Lung microvascular endothelial cell (primary cell): ENCODE measurements around the gene PLPPR4. TPM values are rescaled to one million over a fixed set of nuclear protein-coding genes. Genes with fewer than 3 reads are reported as not detected.
A peak's percentile ranks its signal among the peaks of the same experiment; 100 is the strongest.
"Not testable (repeated sequence)": the region's sequence is repeated elsewhere in the genome, so short reads cannot be mapped to it uniquely, and the experiment has no call there.

Experiments
- DNase-seq, 2 donors: peaks; one replicate each; pipeline versions ENCODE4 v3.0.0 to v3.0.0-alpha.2; 2010; ENCODE audit warnings: low read depth in 2 of 2
- total RNA-seq: library from RNA; depleted of rRNA; stranded (reverse); fragments of >200 nt; gene quantifications from 2 replicates; pipeline ENCODE4 v1.2.1, GENCODE V29; 2014

The PLPPR4 gene, protein sequence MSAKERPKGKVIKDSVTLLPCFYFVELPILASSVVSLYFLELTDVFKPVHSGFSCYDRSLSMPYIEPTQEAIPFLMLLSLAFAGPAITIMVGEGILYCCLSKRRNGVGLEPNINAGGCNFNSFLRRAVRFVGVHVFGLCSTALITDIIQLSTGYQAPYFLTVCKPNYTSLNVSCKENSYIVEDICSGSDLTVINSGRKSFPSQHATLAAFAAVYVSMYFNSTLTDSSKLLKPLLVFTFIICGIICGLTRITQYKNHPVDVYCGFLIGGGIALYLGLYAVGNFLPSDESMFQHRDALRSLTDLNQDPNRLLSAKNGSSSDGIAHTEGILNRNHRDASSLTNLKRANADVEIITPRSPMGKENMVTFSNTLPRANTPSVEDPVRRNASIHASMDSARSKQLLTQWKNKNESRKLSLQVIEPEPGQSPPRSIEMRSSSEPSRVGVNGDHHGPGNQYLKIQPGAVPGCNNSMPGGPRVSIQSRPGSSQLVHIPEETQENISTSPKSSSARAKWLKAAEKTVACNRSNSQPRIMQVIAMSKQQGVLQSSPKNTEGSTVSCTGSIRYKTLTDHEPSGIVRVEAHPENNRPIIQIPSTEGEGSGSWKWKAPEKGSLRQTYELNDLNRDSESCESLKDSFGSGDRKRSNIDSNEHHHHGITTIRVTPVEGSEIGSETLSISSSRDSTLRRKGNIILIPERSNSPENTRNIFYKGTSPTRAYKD
- under 0.01 TPM in 1 of 2 replicates, not detected in the other for total RNA-seq

DNA sequence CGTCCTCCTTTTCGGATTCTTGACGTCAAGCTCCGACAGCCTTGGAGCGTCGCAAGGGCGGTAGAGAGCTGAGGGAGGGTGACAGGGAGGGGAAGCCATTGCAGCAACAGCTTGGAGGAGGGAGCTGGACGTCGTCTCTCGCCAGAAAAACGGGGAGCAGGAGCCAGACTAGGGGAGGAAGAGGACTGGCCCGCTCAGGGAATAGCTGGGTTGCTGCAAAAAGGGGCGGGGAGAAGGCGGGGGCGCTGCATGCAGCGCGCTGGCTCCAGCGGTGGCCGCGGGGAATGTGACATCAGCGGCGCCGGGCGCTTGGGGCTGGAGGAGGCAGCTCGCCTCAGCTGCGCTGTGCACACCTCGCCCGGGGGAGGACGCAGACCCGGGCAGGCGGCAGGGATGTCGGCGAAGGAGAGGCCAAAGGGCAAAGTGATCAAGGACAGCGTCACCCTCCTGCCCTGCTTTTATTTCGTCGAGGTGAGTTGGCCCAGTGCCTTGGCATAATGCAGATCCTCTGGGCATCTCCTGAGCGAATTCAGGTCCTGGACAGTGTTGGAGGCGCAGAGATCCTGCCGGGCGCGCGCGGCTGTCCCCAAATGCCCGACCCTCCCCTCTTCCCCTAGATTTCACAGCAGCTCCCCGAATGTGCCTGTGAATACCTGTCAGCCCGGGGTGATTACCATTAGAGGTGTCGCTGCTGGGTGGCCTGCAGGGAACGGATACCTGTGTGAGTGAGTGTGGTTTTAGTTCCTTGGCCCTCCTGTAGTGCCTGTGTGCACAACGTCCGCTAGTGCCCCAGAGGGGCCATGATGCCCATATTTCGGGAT, at the start of gene PLPPR4:
Gene PLPPR4, plus strand, starts transcription at position 292 of the 821 bp plus-strand sequence. Its CDS starts 102 bp downstream, at position 394.
- peak; percentile 5 to 31 for DNase-seq

DNA sequence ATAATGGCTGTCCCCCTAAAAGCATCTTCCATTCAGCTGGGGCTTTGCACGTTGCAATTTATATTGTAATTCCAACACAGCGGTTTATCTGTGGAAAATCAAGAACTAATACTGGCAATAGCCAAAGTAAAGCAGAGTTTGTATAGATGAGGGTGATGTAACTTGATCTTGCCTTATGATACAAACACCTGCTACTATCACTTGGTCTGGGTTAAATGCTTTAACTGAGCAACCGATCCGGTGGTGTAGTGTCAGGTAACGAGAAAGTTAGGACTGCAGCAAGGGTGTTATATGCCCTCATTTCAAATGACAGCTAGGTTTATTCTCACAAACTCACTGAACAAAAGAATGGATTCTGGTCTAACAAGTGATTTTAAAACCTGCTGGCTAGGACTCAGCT, 47.3 kb upstream of the PLPPR4 start:
- no peak for DNase-seq

DNA sequence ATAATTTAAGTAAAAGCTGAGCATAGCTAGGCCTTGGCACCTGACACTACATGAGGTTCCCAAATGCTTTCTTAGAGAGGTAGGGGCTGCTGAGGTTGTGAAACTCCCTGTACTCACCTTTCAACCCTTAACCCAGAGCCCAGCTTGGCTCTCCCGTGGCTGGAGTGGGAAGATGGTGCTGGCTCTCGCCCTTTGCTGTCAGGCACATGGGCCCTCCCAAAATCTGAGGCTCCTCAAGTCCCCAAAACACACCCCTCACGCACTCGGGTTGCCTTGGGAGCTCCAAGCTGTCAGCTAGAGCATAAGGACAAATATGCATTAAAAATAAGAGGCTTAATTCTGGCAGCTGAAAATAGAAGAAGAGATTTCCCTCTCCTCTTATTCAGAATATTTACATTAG, 46.7 kb upstream of the PLPPR4 start:
- no peak for DNase-seq

DNA sequence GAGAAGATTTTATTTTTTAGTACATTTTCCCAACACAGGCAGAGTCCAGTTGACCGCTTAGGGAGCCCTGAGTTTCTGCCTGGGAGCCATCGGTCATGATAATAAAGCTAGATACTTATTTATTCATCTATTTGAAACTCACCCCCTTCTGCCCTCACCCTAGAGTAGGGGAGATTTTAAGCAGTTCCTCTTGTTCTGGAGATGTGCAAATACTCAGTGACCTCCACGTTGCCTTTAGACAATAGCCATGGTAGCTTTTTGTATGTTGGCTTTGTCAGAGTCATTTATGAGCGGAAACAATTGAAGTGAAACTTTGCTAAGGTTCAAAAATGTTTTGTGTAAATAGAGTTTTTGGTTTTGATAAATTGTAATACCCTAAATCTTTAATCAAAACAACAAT, 45.7 kb upstream of the PLPPR4 start:
- DNase-seq, result no peak

DNA sequence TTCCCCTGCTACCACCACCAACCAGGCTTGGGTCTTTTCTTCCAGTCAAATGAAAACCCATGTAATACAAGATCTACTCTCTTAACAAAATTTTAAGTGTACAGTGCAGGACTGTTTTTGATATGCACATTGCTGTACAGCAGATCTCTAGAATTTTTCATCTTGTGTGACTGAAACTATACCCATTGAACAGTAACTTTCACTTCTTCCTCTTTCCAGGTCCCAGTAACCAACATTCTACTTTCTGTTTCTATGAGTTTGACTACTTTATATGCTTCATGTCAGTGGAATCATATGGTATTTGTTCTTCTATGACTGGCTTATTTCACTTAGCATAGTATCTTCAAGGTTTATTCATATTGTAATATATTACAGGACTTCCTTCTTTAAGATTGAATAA, 45.3 kb upstream of the PLPPR4 start:
- DNase-seq, result no peak

DNA sequence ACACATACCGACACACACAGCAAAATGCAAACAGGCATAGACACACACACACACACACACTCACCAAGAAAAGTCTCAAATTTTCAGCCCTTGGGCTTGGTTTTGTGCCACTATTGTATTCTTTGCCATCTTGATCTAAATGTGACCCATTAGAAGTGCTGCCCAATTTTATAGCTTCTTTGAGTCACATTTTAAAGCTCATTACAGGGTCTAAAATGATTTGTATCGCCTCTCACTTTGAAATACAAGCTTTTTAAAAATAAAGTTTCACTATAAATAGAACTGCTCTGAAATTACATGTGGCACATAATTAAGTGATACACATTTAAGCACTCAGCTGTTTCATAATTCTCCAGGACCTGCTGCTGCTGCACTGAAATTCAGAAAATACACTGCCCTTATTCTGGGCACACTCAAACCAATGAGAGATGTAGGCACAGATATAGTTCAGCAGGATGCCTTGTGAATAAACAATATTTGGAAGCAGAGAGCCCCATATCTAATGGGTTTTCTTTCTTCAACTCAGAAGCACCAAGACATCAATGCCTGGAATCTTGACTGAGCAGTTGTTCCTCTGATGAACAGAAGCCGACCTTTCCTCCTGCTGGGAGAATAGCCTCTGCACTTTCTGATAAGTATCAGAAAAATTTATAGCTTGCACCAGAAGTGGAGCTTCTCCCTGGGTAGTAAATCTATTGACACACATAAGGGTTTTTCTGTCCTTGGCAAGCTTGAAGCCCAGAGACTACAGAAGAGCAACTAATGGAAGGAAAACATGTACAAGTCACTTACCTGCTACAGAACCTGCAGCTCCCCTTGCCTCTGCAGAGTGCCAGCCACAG, 37.0 kb upstream of the PLPPR4 start:
- no peak for DNase-seq

DNA sequence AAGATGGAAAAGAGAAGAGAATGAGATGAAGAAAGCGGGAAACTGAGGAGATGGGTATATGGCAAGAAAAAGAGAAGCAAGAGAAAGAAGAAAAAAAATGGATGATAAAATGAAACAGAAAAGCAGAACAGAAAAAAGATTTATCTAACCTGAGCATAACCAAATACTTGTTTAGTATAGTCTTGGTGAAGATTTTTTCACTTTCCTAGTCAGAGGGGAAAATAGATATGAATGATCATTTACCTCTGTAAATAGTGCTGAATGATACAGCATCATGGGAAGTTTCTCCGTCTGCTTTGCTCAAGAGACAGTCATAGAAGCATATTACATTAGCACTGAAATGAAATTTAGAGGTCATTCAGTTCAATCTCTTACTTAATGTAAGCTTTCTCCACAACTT, 36.1 kb upstream of the PLPPR4 start:
- DNase-seq, result no peak

DNA sequence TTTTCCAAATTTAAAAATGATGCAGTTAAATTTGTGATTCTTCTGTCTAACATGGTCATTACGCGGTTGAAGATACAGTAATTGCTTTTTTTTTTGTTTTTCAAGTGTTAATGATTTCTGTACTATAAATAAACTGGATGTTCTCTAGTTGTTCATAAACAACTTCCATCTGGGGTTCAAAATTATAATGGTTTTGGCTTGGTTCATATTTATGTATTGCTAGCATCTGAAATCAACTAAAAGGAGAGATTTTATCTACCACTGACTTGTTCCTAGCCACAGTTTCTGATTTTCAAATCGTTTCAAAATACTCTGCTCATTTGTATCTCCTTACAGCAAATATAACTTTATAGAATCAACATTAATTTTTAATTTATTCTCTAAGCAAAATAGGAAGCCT, 35.2 kb upstream of the PLPPR4 start:
- DNase-seq, result no peak

DNA sequence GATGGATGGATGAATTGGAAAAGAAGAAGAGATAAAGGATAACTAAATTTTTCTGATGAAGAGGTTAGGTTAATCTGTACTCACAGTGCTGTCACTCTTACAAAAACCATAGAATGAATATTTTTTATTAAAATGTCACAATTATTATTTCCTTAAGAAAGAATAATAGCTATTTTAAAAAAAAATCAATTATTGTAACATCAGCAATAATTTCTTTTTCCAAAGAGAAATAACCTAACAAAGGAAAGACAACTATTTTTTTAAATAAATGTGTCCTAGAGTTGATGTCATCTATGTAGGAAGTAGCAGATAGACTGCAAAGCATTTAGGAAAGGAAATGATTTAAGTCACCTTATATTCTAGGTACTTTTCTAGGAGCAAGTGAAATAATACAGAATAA, 33.6 kb upstream of the PLPPR4 start:
- no peak for DNase-seq

DNA sequence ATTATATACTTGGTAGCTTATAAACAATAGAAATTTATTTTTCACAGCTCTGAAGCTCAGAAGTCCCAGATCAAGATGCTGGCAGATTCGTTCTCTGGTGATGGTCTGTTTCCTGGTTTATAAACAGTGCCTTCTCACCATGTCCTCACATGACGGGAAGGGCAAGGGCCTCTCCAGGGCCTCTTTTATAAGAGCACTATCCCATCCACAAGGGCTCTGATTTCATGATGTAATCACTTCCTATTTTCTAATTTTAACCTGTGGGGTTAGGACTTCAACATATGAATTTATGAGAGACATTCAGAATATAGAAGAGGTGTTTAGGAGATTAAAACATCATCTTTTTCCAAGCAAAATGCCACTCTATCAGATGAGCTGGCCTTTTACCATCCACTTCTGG, 32.1 kb upstream of the PLPPR4 start:
- DNase-seq, result no peak

DNA sequence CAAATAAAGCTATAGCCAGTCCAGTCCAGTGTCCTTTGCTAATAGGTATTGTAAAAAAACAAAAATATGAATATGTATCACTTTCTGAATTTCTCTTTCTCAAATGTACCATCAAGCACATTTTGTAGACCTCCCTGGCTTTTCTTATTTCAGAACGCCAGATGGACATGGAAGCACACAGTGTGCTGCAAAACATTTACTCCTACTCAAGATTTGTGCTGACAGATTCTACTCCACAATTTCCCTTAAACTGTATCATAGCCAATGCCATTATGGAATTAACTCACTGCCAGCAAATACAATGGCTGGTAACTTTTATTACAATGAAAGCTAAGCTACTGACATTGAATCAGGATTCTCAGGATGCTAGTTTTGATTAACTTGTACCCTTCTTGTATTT, 30.8 kb upstream of the PLPPR4 start:
- DNase-seq, result no peak

DNA sequence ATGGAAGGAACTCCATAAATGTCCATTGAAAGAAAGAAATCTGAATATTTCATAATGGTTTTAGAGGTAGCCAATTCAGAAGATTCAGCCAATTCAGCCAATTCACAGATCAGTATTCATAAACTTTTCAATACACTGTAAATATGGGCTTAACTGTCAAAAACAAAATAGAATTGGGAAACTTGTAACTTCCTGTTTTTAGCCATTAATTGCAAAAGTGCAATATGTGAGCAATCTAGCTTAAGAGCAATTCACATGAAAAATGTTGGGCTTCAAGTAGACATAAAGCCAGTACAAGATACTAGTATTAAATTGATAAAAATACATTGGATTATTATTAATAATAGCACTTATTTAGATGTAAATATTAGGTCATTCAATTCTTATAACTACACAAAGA, 27.5 kb upstream of the PLPPR4 start:
- no peak for DNase-seq

DNA sequence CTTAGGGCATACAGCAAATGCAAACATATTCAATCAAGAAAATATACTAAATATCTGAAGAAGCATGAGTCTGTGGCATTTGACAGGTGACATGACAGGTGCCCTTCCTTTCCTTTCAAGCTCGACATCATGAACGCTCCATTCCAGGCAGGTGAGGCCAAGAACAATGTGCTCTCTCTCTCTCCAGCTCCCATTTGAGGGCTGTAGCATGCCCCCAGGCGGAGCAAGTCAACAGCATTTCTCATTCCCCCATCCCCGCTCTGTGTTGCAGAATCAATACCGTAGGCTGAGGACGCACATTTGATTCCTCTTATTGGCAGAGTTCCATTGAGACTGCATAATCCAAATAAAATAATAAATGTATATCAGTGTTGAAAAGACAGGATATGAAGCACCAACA, 24.6 kb upstream of the PLPPR4 start:
- no peak for DNase-seq

DNA sequence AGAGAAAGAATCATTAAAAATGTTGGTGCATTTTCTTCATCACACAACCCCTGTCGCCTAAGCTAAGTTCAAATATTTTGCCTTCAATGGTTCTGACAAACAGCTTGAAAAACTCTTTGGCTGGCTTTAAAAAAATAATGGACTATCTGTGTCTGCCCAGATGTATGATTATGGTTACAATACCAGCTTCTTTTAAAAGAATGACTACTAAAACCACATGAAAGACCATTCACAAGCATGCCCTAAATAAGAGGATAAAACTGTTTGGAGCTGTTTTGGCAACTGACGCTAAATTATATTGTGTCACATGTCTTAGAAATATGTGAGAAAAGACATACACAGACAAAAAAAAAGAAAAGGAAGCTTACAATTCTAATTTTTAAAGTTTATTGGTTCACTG, 23.7 kb upstream of the PLPPR4 start:
- no peak for DNase-seq

DNA sequence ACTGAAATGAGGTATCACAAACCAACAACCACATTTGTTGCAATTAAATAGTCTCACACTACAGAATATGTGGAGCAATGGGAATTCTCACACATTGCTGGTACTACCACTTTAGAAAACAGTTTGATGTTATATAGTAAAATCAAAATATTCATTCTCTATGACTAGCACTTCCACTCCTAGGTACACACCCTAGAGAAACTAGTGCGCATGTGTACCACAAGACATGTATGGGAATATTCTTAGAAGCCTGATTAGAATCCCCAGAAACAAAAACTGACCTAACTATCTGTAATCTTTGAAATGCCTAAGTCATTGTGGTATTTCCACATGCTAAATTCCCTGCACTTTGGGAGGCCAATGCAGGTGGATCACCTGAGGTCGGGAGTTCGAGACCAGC, 18.1 kb upstream of the PLPPR4 start:
- DNase-seq, result no peak

DNA sequence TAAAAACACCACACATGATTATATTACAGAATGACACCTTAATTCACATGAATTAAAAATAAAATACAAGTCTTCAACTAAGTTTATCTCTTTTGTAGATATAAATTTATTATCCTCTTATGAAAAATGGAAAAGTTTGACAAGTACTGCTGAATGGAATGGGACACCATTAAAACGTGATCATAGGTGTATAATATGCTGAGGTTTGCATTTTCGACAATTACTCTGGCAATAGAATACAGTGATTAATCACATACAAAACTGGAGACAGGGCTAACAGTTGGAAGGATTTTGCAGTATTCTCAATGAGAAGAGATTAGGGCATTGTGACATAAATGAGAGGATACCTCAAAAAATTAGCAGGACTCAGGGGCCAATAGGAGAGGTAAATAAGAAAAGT, 17.1 kb upstream of the PLPPR4 start:
- DNase-seq, result no peak

DNA sequence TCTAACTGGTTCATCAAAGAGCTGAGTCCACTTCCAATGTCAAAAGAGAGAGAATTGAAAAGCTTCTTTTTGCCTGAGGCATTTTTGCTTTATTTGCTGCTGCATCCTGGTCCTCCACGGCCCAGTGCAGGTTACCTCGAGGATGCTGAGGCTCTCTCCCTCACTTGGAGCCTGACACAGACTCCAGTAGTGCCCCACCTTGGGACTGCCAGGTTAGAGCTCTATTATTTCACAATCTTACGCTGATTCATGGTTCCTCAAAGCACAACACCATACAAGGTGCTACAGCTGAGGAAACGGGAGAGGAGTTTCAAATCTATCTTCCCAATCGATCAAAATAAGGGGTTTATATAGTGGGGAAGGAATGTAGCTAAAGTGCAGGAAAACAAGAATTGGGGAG, 13.6 kb upstream of the PLPPR4 start:
- no peak for DNase-seq

DNA sequence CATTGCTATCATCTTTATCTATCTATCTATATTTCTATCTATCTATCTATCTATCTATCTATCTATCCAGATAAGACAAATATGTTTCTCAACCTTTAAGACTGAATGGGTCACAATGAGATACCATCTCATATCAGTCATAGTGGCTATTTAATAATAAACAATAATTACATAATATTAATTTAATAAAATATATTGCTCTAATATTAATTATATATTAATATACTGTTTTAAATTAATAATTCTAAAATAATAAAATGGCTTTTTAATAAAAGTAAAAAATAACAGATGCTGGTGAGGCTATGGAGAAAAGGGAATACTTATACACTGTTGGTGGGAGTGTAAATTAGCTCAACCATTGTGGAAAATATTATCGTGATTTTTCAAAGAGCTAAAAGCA, 13.0 kb upstream of the PLPPR4 start:
- DNase-seq, result no peak

DNA sequence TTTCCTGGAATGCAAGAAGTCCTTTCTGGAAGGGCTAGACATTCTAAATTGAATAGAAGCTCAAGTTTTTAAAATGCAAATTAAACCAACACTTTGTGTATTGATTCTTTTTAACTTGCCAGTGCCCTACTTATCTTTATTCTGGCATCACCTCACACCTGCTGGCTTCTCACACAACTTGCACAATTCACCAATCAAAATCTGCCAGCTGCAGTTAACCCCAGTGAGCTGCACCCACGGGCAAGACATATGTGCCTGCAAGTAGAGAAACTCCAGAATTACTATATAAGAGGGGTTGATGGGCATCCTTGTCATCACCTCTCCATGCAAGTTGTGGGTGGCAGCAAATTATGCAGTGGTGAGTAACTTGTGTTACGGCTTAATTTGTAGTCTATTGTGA, 11.7 kb upstream of the PLPPR4 start:
- no peak for DNase-seq

DNA sequence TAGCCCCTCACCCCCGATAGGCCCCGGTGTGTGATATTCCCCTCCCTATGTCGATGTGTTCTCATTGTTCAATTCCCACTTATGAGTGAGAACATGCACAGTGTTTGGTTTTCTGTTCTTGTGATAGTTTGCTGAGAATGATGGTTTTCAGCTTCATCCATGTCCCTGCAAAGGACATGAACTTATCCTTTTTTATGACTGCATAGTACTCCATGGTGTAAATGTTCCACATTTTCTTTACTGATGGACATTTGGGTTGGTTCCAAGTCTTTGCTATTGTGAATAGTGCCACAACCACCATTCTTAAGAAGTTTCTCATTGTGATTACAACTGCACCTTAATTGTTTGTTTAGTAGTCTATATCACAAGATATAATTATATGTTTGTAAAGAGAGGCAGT, 3.9 kb upstream of the PLPPR4 start:
- not testable (repeated sequence) for DNase-seq

DNA sequence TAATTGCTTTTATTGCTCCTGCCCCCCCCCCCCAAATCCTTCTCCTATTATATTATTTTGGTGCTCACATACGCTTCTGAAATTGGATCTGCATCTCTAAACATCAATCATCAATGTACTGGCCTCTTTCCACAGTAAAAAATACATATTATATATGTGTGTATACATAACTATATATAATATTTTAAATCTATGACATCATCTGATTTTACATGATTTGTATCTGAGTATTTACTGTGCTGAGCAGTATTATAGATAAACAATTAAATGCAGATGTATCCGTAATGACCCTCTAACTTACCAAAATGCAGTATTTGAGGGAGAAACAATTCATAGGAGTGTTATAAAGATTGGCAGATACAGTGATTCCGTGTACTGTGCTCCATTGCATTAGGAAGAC, 832 bp downstream of the PLPPR4 start:
- DNase-seq, result no peak
